Astrocyte (in vitro differentiated cells and primary cell): Measurements from ENCODE around the gene ZBED1. TPM values are rescaled to one million over a fixed set of nuclear protein-coding genes. Genes with fewer than 3 reads are reported as not detected.

Experiments
- DNase-seq: peaks from one replicate; pipeline ENCODE4 v3.0.0-alpha.2; 2010; ENCODE audit warnings: low read depth
- FAIRE-seq: peaks from 2 replicates; lab custom pipeline; 2011; peaks lifted over from hg19 to GRCh38; lab: Jason Lieb, UNC
- H2AFZ ChIP-seq: 2 replicates; pipeline ENCODE4 v1.6.0; 2012; ENCODE audit warnings: low read depth, low read length, inconsistent platforms
- H3K27ac ChIP-seq: 2 replicates; pipeline ENCODE4 v1.5.1; 2011; ENCODE audit warnings: low read depth, low read length, inconsistent platforms
- H3K27me3 ChIP-seq: 2 replicates; pipeline ENCODE4 v1.6.0; 2011; ENCODE audit warnings: low read length, inconsistent platforms; ENCODE audit not compliant: insufficient read depth
- H3K36me3 ChIP-seq: 2 replicates; pipeline ENCODE4 v1.5.1; 2011; ENCODE audit warnings: low read length, inconsistent platforms; ENCODE audit not compliant: insufficient read depth
- H3K4me1 ChIP-seq: 2 replicates; pipeline ENCODE4 v1.5.1; 2011; ENCODE audit warnings: low read length, inconsistent platforms; ENCODE audit not compliant: insufficient read depth
- H3K4me2 ChIP-seq: 2 replicates; pipeline ENCODE4 v1.6.0; 2012; ENCODE audit warnings: low read length, inconsistent platforms
- H3K4me3 ChIP-seq: 2 replicates; pipeline ENCODE4 v1.5.1; 2011; ENCODE audit warnings: low read depth, mild to moderate bottlenecking, low read length, inconsistent platforms; ENCODE audit not compliant: insufficient read depth
- H3K79me2 ChIP-seq: 2 replicates; pipeline ENCODE4 v1.6.0; 2012; ENCODE audit warnings: mild to moderate bottlenecking, low read length, inconsistent platforms; ENCODE audit not compliant: insufficient read depth
- H3K9ac ChIP-seq: 2 replicates; pipeline ENCODE4 v1.6.0; 2012; ENCODE audit warnings: mild to moderate bottlenecking, low read length, inconsistent platforms
- H3K9me3 ChIP-seq: 2 replicates; pipeline ENCODE4 v1.5.1; 2012; ENCODE audit warnings: low read depth, mild to moderate bottlenecking, low read length, inconsistent platforms; ENCODE audit not compliant: insufficient read depth
- H4K20me1 ChIP-seq: 2 replicates; pipeline ENCODE4 v1.6.0; 2012; ENCODE audit warnings: low read length, inconsistent platforms; ENCODE audit not compliant: insufficient read depth
- H3K27ac Mint-ChIP-seq: one replicate; pipeline ENCODE4 v1.8.0; 2021; ENCODE audit warnings: mild to moderate bottlenecking, mixed read lengths; ENCODE audit not compliant: unreplicated experiment
- H3K27me3 Mint-ChIP-seq: one replicate; pipeline ENCODE4 v1.8.0; 2021; ENCODE audit warnings: low read depth, mixed read lengths; ENCODE audit not compliant: unreplicated experiment
- H3K36me3 Mint-ChIP-seq: one replicate; pipeline ENCODE4 v1.8.0; 2021; ENCODE audit warnings: low read depth, mixed read lengths; ENCODE audit not compliant: unreplicated experiment
- H3K4me1 Mint-ChIP-seq: one replicate; pipeline ENCODE4 v1.8.0; 2021; ENCODE audit warnings: low read depth, mixed read lengths; ENCODE audit not compliant: unreplicated experiment
- H3K4me3 Mint-ChIP-seq: one replicate; pipeline ENCODE4 v1.8.0; 2021; ENCODE audit warnings: mild to moderate bottlenecking, moderate library complexity, mixed read lengths; ENCODE audit not compliant: unreplicated experiment
- H3K9me3 Mint-ChIP-seq: one replicate; pipeline ENCODE4 v1.8.0; 2021; ENCODE audit warnings: mild to moderate bottlenecking, mixed read lengths; ENCODE audit not compliant: unreplicated experiment
- CTCF ChIP-seq: IDR thresholded peaks from 2 replicates; pipeline ENCODE4 v1.5.1; 2011; ENCODE audit warnings: low read depth, mild to moderate bottlenecking, inconsistent platforms, low read length, moderate library complexity; ENCODE audit not compliant: insufficient read depth
- EZH2 ChIP-seq: IDR thresholded peaks from 2 replicates; pipeline ENCODE4 v1.6.1; 2012; ENCODE audit warnings: mild to moderate bottlenecking, low read length, inconsistent platforms; ENCODE audit not compliant: insufficient read depth
- total RNA-seq: library from RNA; stranded (reverse); gene quantifications from 2 replicates; pipeline ENCODE4 v1.2.1, GENCODE V29; 2021

The ZBED1 gene
- total RNA-seq, 1 donor from 2014 or later = 19.9 TPM

GRCh38 chrX:2498781-2499302 is 1.9 kb downstream of the ZBED1 start:
- peak; percentile 39 for FAIRE-seq
- TF ChIP-seq CTCF = no peak
- TF ChIP-seq EZH2 = no peak
- Histone ChIP-seq H3K4me2 (peak overlapping the region; percentile 87), H3K79me2 (peaks cover 63% of the 10 kb centered on the region), H3K36me3 (no peaks in the 10 kb centered on the region), H3K9ac (peak overlapping the region; percentile 91), H3K4me1 (peaks cover 23% of the 10 kb centered on the region), H2AFZ (peak overlapping the region; percentile 28), H3K27me3 (no peaks in the 10 kb centered on the region), H4K20me1 (peaks cover 34% of the 10 kb centered on the region), H3K27ac (peak overlapping the region; percentile 80), H3K9me3 (no peaks in the 10 kb centered on the region), H3K4me3 (peak overlapping the region; percentile 78)
- H3K27me3 Mint-ChIP-seq = no peaks in the 10 kb centered on the region
- peaks cover 20% of the 10 kb centered on the region for H3K4me1 Mint-ChIP-seq
- H3K4me3 Mint-ChIP-seq = peak overlapping the region; percentile 87
- peak; percentile 15 for DNase-seq
- H3K27ac Mint-ChIP-seq = peak overlapping the region; percentile 84
- H3K36me3 Mint-ChIP-seq = peaks cover 2% of the 10 kb centered on the region
- H3K9me3 Mint-ChIP-seq = no peaks in the 10 kb centered on the region

GRCh38 chrX:2497961-2498780 is 2.6 kb downstream of the ZBED1 start:
- no peaks in the 10 kb centered on the region for H3K9me3 Mint-ChIP-seq
- peak overlapping the region; percentile 87 for H3K4me3 Mint-ChIP-seq
- H3K27me3 Mint-ChIP-seq = no peaks in the 10 kb centered on the region
- DNase-seq (peak; percentile 81), FAIRE-seq (peak; percentile 17)
- Histone ChIP-seq H3K4me2 (peak overlapping the region; percentile 87), H4K20me1 (peaks cover 34% of the 10 kb centered on the region), H2AFZ (peak overlapping the region; percentile 28), H3K36me3 (no peaks in the 10 kb centered on the region), H3K4me3 (peak overlapping the region; percentile 78), H3K79me2 (peaks cover 69% of the 10 kb centered on the region), H3K27me3 (no peaks in the 10 kb centered on the region), H3K27ac (peak overlapping the region; percentile 80), H3K9ac (peak overlapping the region; percentile 91), H3K9me3 (no peaks in the 10 kb centered on the region), H3K4me1 (peaks cover 23% of the 10 kb centered on the region)
- TF ChIP-seq EZH2 = no peak
- TF ChIP-seq CTCF = no peak
- peaks cover 2% of the 10 kb centered on the region for H3K36me3 Mint-ChIP-seq
- H3K27ac Mint-ChIP-seq = peak overlapping the region; percentile 84
- H3K4me1 Mint-ChIP-seq = peaks cover 20% of the 10 kb centered on the region

GRCh38 chrX:2495595-2495994 is 5.2 kb downstream of the ZBED1 start:
- Histone ChIP-seq H3K79me2 (peaks cover 92% of the 10 kb centered on the region), H3K9me3 (no peaks in the 10 kb centered on the region), H3K27me3 (no peaks in the 10 kb centered on the region), H3K4me2 (no peak overlapping the region), H3K36me3 (no peaks in the 10 kb centered on the region), H3K9ac (no peak overlapping the region), H3K27ac (no peak overlapping the region), H3K4me1 (peaks cover 23% of the 10 kb centered on the region), H3K4me3 (no peak overlapping the region), H4K20me1 (peaks cover 54% of the 10 kb centered on the region), H2AFZ (no peak overlapping the region)
- FAIRE-seq = no peak
- TF ChIP-seq CTCF (no peak), EZH2 (no peak)
- H3K9me3 Mint-ChIP-seq = no peaks in the 10 kb centered on the region
- peaks cover 5% of the 10 kb centered on the region for H3K36me3 Mint-ChIP-seq
- H3K27me3 Mint-ChIP-seq = no peaks in the 10 kb centered on the region
- DNase-seq = no peak
- no peak overlapping the region for H3K4me3 Mint-ChIP-seq
- H3K27ac Mint-ChIP-seq = no peak overlapping the region
- H3K4me1 Mint-ChIP-seq = peaks cover 20% of the 10 kb centered on the region
